MCF 10A (cell line): ENCODE measurements around the gene PAX4. TPM values are rescaled to one million over a fixed set of nuclear protein-coding genes. Genes with fewer than 3 reads are reported as not detected.

ENCODE experiments used
- BruUV-seq: library from RNA; stranded (reverse); fragments of 400-500 nt; replicated peaks from 2 replicates; lab custom pipeline; 2021; lab: Mats Ljungman, UMichigan
- CTCF ChIA-PET: fragments of 300-600 bp; sonication (Branson Sonifier 250); formaldehyde crosslinking; extraction: SDS; loops from one replicate; lab custom pipeline; 2021; ENCODE audit warnings: antibody characterized with exemption, inconsistent platforms; lab: Yijun Ruan, JAX
- POLR2A ChIA-PET: fragments of 300-600, 350-650 bp; sonication (Branson Sonifier 250); formaldehyde crosslinking; extraction: SDS; loops from one replicate; lab custom pipeline; 2020; ENCODE audit warnings: antibody characterized with exemption, inconsistent platforms; lab: Yijun Ruan, JAX
- DNase-seq: peaks from one replicate; pipeline ENCODE4 v3.0.0-alpha.2; 2018; ENCODE audit not compliant: unreplicated experiment
- H3K27ac Mint-ChIP-seq: one replicate; pipeline ENCODE4 v1.8.0; 2022; ENCODE audit warnings: mild to moderate bottlenecking, low read depth, mixed read lengths; ENCODE audit not compliant: unreplicated experiment
- H3K27me3 Mint-ChIP-seq: one replicate; pipeline ENCODE4 v1.8.0; 2022; ENCODE audit warnings: mixed read lengths; ENCODE audit not compliant: insufficient read depth, unreplicated experiment
- H3K36me3 Mint-ChIP-seq: one replicate; pipeline ENCODE4 v1.8.0; 2022; ENCODE audit warnings: mild to moderate bottlenecking, moderate library complexity, mixed read lengths; ENCODE audit not compliant: insufficient read depth, unreplicated experiment
- H3K4me1 Mint-ChIP-seq: one replicate; pipeline ENCODE4 v1.8.0; 2022; ENCODE audit warnings: mixed read lengths; ENCODE audit not compliant: insufficient read depth, unreplicated experiment
- H3K4me3 Mint-ChIP-seq: one replicate; pipeline ENCODE4 v1.8.0; 2022; ENCODE audit warnings: mild to moderate bottlenecking, moderate library complexity, mixed read lengths; ENCODE audit not compliant: unreplicated experiment
- H3K9me3 Mint-ChIP-seq: one replicate; pipeline ENCODE4 v1.8.0; 2022; ENCODE audit warnings: mixed read lengths; ENCODE audit not compliant: unreplicated experiment
- CTCF ChIP-seq: fragments of 200-600 bp; IDR thresholded peaks from one replicate; pipeline ENCODE4 v1.8.0; 2022; ENCODE audit warnings: antibody characterized with exemption, mild to moderate bottlenecking; ENCODE audit not compliant: unreplicated experiment
- intact Hi-C: fragments of 100-400 bp; cut with micrococcal nuclease; formaldehyde crosslinking; loops from 2 replicates; pipeline ENCODE4 v1.14.1; 2022
- total RNA-seq: library from RNA; stranded (reverse); gene quantifications from 2 replicates; pipeline ENCODE4 v1.2.3, GENCODE V29; 2022

PAX4 gene
- total RNA-seq, 1 experiment from 2014 or later, result not detected

- H3K27me3 Mint-ChIP-seq, result peaks cover 100% of the 10 kb centered on the region
- no TSS peak for BruUV-seq
- ChIA-PET POLR2A (no interaction called here), CTCF (interaction anchor here (0.7 kb wide), 1 partner anchor 369 kb away, joined by 3 read pairs; no protein-coding TSS in a partner anchor)
- no peak overlapping the region for H3K4me3 Mint-ChIP-seq
- TF ChIP-seq CTCF, result no peak
- no peak for DNase-seq
- H3K36me3 Mint-ChIP-seq, result no peaks in the 10 kb centered on the region
- intact Hi-C loops, result no loop called here
- no peaks in the 10 kb centered on the region for H3K4me1 Mint-ChIP-seq
- H3K27ac Mint-ChIP-seq, result no peak overlapping the region
- H3K9me3 Mint-ChIP-seq, result no peaks in the 10 kb centered on the region
Observed at GRCh38 chr7:127619681-127620405, 1.9 kb upstream of the PAX4 start.

GRCh38 chr7:127618775-127619174 is 833 bp upstream of the PAX4 start:
- no TSS peak for BruUV-seq
- no peaks in the 10 kb centered on the region for H3K4me1 Mint-ChIP-seq
- H3K27ac Mint-ChIP-seq, result no peak overlapping the region
- ChIA-PET CTCF (no interaction called here), POLR2A (no interaction called here)
- intact Hi-C loops, result no loop called here
- no peaks in the 10 kb centered on the region for H3K9me3 Mint-ChIP-seq
- H3K36me3 Mint-ChIP-seq, result no peaks in the 10 kb centered on the region
- H3K27me3 Mint-ChIP-seq, result peaks cover 100% of the 10 kb centered on the region
- no peak for TF ChIP-seq CTCF
- H3K4me3 Mint-ChIP-seq, result no peak overlapping the region
- no peak for DNase-seq

- no peaks in the 10 kb centered on the region for H3K4me1 Mint-ChIP-seq
- no peak for DNase-seq
- TF ChIP-seq CTCF, result no peak
- no peaks in the 10 kb centered on the region for H3K36me3 Mint-ChIP-seq
- no peak overlapping the region for H3K4me3 Mint-ChIP-seq
- ChIA-PET CTCF (no interaction called here), POLR2A (interaction anchor here (1.2 kb wide), 1 partner anchor 10 kb away, joined by 3 read pairs; no protein-coding TSS in a partner anchor)
- no peak overlapping the region for H3K27ac Mint-ChIP-seq
- H3K27me3 Mint-ChIP-seq, result peaks cover 100% of the 10 kb centered on the region
- BruUV-seq, result no TSS peak
- intact Hi-C loops, result no loop called here
- peaks cover 8% of the 10 kb centered on the region for H3K9me3 Mint-ChIP-seq
Observed at GRCh38 chr7:127616724-127617123, 1.2 kb downstream of the PAX4 start.

DNA sequence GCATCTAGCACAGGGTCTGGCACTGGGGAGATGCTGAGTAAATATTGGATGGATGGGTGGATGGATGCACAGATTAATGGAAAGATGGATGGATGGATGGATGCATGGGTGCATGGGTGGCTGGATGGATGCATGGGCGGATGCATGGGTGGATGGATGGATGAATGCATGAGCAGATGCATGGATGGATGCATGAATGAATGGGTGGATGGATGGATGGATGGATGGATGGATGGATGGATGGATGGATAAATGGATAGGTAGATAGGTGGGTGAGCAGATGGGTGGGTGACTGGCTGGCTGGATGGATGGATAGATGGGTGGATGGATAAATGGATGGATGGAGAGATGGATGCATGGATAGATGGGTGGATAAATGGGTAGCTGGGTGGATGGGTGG is 5.7 kb downstream of the PAX4 start:
- ChIA-PET CTCF (no interaction called here), POLR2A (no interaction called here)
- peaks cover 56% of the 10 kb centered on the region for H3K27me3 Mint-ChIP-seq

More for the DNA sequence above, 5.7 kb downstream of the PAX4 start:
- Mint-ChIP-seq H3K27ac (no peak overlapping the region), H3K4me1 (no peaks in the 10 kb centered on the region), H3K36me3 (no peaks in the 10 kb centered on the region), H3K4me3 (no peak overlapping the region), H3K9me3 (peaks cover 8% of the 10 kb centered on the region)
- TF ChIP-seq CTCF, result no peak
- intact Hi-C loops, result no loop called here
- BruUV-seq, result no TSS peak
- no peak for DNase-seq
